ENCODE data around the gene SASH3. TPM values are rescaled to one million over a fixed set of nuclear protein-coding genes. Genes with fewer than 3 reads are reported as not detected.

The SASH3 gene
- polyA plus RNA-seq, 1 donor: 11.4 TPM

DNA sequence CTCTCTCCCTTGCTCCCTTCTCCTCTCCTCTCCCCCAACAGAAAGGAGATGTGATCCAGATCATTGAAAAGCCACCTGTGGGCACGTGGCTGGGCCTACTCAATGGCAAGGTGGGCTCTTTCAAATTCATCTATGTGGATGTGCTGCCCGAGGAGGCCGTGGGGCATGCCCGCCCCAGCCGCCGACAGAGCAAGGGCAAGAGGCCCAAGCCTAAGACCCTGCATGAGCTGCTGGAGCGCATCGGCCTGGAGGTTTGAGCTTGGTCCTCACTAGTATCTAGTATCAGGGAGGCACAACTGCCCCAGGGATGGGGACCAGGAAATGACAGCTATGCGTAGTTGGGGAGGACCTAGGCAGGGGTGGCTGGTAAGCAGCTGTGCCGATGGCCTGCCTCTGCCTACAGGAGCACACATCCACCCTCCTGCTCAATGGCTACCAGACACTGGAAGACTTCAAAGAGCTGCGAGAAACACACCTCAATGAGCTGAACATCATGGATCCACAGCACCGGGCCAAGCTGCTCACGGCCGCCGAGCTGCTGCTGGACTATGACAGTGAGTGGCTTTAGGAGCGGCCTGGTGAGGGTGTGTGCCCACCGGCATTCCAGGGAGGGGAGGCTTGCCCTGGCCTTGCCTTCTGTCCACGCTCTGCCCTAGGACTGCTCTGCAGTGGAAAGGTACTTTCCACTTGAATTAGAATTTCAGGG is 13.0 kb downstream of the SASH3 start:
- Histone ChIP-seq H3K36me3 (ENCODE audit: control insufficient read depth, insufficient read depth, low read length) (no peaks in the 10 kb centered on the region), H3K27me3 (ENCODE audit: control insufficient read depth, insufficient read depth, low read length) (no peaks in the 10 kb centered on the region), H3K9me3 (ENCODE audit: control insufficient read depth, low read depth, low read length) (no peaks in the 10 kb centered on the region), H3K4me1 (ENCODE audit: control insufficient read depth, insufficient read depth, low read length) (no peaks in the 10 kb centered on the region), H3K4me3 (ENCODE audit: low read length) (no peak overlapping the region), H3K27ac (ENCODE audit: low read length) (no peak overlapping the region)
- DNase-seq: no peak
- no CpG with 5 or more reads among the region's 18 CpGs for WGBS (ENCODE audit: insufficient coverage, low lambda C conversion rate)

DNA sequence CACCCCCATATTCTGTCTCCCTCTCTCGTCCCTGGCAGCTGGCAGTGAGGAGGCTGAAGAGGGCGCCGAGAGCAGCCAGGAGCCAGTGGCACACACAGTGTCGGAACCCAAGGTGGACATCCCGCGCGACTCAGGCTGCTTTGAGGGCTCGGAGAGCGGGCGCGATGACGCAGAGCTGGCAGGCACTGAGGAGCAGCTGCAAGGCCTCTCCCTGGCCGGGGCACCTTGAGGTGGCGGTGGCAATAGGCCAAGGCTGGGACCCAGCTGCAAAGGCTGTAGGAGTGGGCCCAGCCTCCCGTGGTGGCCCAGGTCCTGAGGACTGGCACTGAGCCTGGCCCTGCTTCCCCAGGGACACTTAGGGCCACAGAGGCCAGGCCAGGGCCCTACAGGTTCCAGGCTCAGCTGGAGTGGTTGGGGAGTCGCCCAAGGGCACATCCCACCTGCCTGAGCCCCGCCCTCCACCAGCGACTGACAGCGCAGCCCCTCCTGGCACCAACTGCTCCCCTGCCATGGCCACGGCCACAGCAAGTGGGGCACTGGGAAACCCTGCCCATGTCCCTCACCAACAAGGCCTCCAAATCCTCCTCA is 13.9 kb downstream of the SASH3 start:
- Histone ChIP-seq H3K36me3 (ENCODE audit: control insufficient read depth, insufficient read depth, low read length) (no peaks in the 10 kb centered on the region), H3K27ac (ENCODE audit: low read length) (no peak overlapping the region), H3K4me3 (ENCODE audit: low read length) (no peak overlapping the region), H3K27me3 (ENCODE audit: control insufficient read depth, insufficient read depth, low read length) (no peaks in the 10 kb centered on the region), H3K9me3 (ENCODE audit: control insufficient read depth, low read depth, low read length) (no peaks in the 10 kb centered on the region), H3K4me1 (ENCODE audit: control insufficient read depth, insufficient read depth, low read length) (no peaks in the 10 kb centered on the region)
- no CpG with 5 or more reads among the region's 20 CpGs for WGBS (ENCODE audit: insufficient coverage, low lambda C conversion rate)
- no peak for DNase-seq

GRCh38 chrX:129795584-129795983 is 15.8 kb downstream of the SASH3 start:
- Histone ChIP-seq H3K27me3 (ENCODE audit: control insufficient read depth, insufficient read depth, low read length) (no peaks in the 10 kb centered on the region), H3K4me1 (ENCODE audit: control insufficient read depth, insufficient read depth, low read length) (no peaks in the 10 kb centered on the region), H3K36me3 (ENCODE audit: control insufficient read depth, insufficient read depth, low read length) (peaks cover 6% of the 10 kb centered on the region), H3K4me3 (ENCODE audit: low read length) (no peak overlapping the region), H3K9me3 (ENCODE audit: control insufficient read depth, low read depth, low read length) (no peaks in the 10 kb centered on the region), H3K27ac (ENCODE audit: low read length) (no peak overlapping the region)
- no CpG with 5 or more reads among the region's 1 CpG for WGBS (ENCODE audit: insufficient coverage, low lambda C conversion rate)
- no peak for DNase-seq

DNA sequence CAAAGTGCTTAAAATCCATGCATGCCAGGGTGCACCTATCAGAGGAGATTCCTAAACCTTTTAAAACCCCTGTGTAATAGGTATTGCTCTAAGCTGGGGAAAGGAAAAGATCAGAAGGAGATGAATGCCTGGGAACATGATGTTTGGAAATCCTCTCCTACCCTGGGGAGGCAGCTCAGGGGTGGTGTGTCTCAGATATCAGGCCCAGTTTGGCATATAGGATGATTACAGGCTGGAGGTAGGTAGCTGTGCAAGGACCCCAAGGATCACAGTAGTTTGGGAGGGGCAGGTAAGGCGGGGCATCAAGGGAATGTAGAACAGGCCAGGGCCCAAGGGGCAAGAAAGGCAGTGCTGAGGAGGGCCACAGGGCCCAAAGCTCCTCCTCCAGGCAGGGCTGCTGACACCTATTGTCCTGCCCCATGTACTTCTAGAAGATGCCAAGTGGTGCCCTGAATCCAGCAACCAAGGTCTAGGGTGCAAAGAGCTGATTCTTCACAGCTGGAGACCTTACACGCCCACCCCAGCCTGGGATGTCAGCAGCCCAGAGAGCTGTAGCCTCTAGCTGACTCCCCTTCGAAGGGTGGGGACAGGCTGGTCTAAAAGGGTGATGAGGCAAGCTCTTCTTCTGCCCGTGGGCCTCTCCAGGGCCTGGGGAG is 17.6 kb downstream of the SASH3 start:
- Histone ChIP-seq H3K4me3 (ENCODE audit: low read length) (no peak overlapping the region), H3K36me3 (ENCODE audit: control insufficient read depth, insufficient read depth, low read length) (peaks cover 6% of the 10 kb centered on the region), H3K27me3 (ENCODE audit: control insufficient read depth, insufficient read depth, low read length) (no peaks in the 10 kb centered on the region), H3K27ac (ENCODE audit: low read length) (no peak overlapping the region), H3K4me1 (ENCODE audit: control insufficient read depth, insufficient read depth, low read length) (no peaks in the 10 kb centered on the region), H3K9me3 (ENCODE audit: control insufficient read depth, low read depth, low read length) (no peaks in the 10 kb centered on the region)
- no CpG with 5 or more reads among the region's 4 CpGs for WGBS (ENCODE audit: insufficient coverage, low lambda C conversion rate)
- DNase-seq: no peak

DNA sequence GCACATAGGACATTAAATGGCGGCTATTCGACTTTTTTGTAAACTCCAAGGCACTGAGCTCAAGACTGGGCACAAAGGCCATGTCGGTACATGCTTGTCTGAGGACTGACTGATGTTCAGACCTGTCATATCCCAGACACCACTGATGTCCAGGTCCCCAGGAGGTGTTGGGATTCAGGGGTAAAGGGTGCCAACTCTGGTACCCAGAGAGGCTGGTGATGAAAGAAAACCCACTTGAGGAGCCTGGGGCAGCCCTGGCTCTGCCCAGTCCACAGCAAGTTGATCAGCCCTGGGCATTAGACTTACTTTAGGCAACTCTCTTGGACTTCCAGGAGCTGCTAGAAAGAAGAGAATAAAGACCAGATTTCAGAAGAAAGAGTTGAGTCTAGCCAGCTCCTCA is 18.7 kb downstream of the SASH3 start:
- Histone ChIP-seq H3K27me3 (ENCODE audit: control insufficient read depth, insufficient read depth, low read length) (no peaks in the 10 kb centered on the region), H3K27ac (ENCODE audit: low read length) (no peak overlapping the region), H3K36me3 (ENCODE audit: control insufficient read depth, insufficient read depth, low read length) (peaks cover 7% of the 10 kb centered on the region), H3K4me3 (ENCODE audit: low read length) (no peak overlapping the region), H3K9me3 (ENCODE audit: control insufficient read depth, low read depth, low read length) (no peaks in the 10 kb centered on the region), H3K4me1 (ENCODE audit: control insufficient read depth, insufficient read depth, low read length) (no peaks in the 10 kb centered on the region)
- no CpG with 5 or more reads among the region's 3 CpGs for WGBS (ENCODE audit: insufficient coverage, low lambda C conversion rate)
- DNase-seq: no peak

DNA sequence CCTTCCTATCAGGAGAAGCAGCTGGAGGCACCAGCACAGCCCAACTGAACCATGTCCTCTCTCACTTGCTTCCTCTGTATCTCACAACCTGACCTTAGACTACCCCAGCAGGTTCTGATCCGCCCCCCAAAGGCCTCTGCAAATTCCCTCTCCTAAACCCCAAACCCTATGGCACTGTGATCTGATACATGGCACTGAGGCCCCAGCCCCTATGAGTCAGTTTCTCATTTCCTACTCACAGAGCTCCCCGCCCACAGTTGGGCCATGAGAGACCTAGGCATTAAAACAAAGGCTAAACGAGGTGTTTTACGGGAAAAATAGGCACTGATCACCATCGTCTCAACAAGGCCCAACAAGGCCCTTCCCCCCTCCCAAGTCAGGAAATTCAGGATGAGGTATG is 19.1 kb downstream of the SASH3 start:
- peaks cover 8% of the 10 kb centered on the region for H3K36me3 ChIP-seq (ENCODE audit: control insufficient read depth, insufficient read depth, low read length)
- H3K4me3 ChIP-seq (ENCODE audit: low read length): no peak overlapping the region
- no peak for DNase-seq
- H3K27ac ChIP-seq (ENCODE audit: low read length): no peak overlapping the region
- no CpG with 5 or more reads among the region's 5 CpGs for WGBS (ENCODE audit: insufficient coverage, low lambda C conversion rate)
- H3K9me3 ChIP-seq (ENCODE audit: control insufficient read depth, low read depth, low read length): no peaks in the 10 kb centered on the region
- H3K4me1 ChIP-seq (ENCODE audit: control insufficient read depth, insufficient read depth, low read length): no peaks in the 10 kb centered on the region
- no peaks in the 10 kb centered on the region for H3K27me3 ChIP-seq (ENCODE audit: control insufficient read depth, insufficient read depth, low read length)

DNA sequence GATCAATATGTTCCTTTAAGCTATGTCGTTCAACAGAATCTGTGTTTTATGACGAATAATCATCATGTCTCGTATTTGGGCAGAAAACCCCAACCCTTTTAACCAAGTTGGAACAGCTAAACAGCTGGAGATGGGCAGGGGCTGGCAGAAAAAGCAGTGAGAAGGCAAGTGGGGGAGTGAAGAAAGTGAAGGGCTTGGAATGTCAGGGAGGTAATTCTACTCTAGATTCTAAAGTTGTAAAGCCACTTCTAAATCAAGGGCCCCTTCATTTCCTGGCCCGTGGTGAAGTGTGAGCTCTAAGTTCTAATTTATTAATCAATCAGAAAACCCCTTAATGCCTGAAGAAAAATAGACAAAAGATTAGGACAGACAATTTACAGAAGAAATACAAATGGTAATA is 20.4 kb downstream of the SASH3 start:
- no peaks in the 10 kb centered on the region for H3K27me3 ChIP-seq (ENCODE audit: control insufficient read depth, insufficient read depth, low read length)
- WGBS (ENCODE audit: insufficient coverage, low lambda C conversion rate): 80% methylated on average over 1 of the region's 4 CpGs
- H3K27ac ChIP-seq (ENCODE audit: low read length): no peak overlapping the region
- H3K4me3 ChIP-seq (ENCODE audit: low read length): no peak overlapping the region
- H3K4me1 ChIP-seq (ENCODE audit: control insufficient read depth, insufficient read depth, low read length): no peaks in the 10 kb centered on the region
- H3K36me3 ChIP-seq (ENCODE audit: control insufficient read depth, insufficient read depth, low read length): peaks cover 14% of the 10 kb centered on the region
- H3K9me3 ChIP-seq (ENCODE audit: control insufficient read depth, low read depth, low read length): no peaks in the 10 kb centered on the region
- no peak for DNase-seq

DNA sequence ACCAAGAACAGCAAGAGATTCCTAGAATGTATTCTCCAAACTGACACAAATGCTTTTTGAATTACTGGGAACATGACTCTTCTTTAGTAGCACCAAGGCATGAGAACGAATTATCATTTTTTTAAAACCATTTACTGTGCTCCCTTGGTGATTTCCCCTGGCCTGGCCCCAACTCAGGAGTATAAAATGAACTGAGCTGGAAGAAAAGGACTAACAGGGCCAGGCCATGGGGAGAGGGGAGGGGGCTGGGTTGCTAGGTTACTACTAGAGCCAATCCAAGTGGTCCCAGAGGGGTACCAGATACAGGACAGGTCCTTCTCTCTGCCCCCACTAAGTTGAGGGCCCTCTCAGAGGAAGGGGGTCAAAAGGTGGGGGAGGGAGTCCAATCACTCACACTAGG is 23.1 kb downstream of the SASH3 start:
- Histone ChIP-seq H3K9me3 (ENCODE audit: control insufficient read depth, low read depth, low read length) (no peaks in the 10 kb centered on the region), H3K27ac (ENCODE audit: low read length) (no peak overlapping the region), H3K4me3 (ENCODE audit: low read length) (no peak overlapping the region), H3K27me3 (ENCODE audit: control insufficient read depth, insufficient read depth, low read length) (no peaks in the 10 kb centered on the region), H3K36me3 (ENCODE audit: control insufficient read depth, insufficient read depth, low read length) (peaks cover 28% of the 10 kb centered on the region), H3K4me1 (ENCODE audit: control insufficient read depth, insufficient read depth, low read length) (no peaks in the 10 kb centered on the region)
- DNase-seq: no peak
- no CpG with 5 or more reads among the region's 1 CpG for WGBS (ENCODE audit: insufficient coverage, low lambda C conversion rate)

DNA sequence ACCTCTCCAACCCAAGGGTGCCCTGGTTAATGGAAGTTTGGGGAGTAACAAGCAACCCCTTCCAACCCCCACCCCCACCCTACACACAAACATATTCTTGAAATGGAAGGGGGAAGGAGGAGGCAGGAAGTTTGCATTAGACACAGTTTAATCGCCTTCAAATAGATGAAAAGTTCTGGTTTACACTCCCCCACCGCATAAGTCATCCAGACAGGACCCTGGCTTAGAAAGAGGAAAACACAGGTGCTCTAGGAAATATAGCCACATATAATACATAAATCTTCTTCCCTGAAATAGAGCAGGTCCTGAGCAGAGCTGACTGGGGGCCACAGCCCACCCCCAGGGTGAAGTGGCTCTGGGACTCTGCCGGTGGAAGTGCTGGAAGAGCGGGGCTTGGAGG is 25.1 kb downstream of the SASH3 start:
- Histone ChIP-seq H3K4me3 (ENCODE audit: low read length) (no peak overlapping the region), H3K36me3 (ENCODE audit: control insufficient read depth, insufficient read depth, low read length) (peaks cover 25% of the 10 kb centered on the region)
- 100% methylated on average over 1 of the region's 4 CpGs for WGBS (ENCODE audit: insufficient coverage, low lambda C conversion rate)

GRCh38 chrX:129808158-129808828 is 28.5 kb downstream of the SASH3 start:
- no CpG with 5 or more reads among the region's 2 CpGs for WGBS (ENCODE audit: insufficient coverage, low lambda C conversion rate)
- H3K4me3 ChIP-seq (ENCODE audit: low read length): no peak overlapping the region
- peaks cover 44% of the 10 kb centered on the region for H3K36me3 ChIP-seq (ENCODE audit: control insufficient read depth, insufficient read depth, low read length)
- no peaks in the 10 kb centered on the region for H3K9me3 ChIP-seq (ENCODE audit: control insufficient read depth, low read depth, low read length)
- no peak for DNase-seq
- no peaks in the 10 kb centered on the region for H3K27me3 ChIP-seq (ENCODE audit: control insufficient read depth, insufficient read depth, low read length)
- H3K4me1 ChIP-seq (ENCODE audit: control insufficient read depth, insufficient read depth, low read length): no peaks in the 10 kb centered on the region
- H3K27ac ChIP-seq (ENCODE audit: low read length): no peak overlapping the region

More for the DNA sequence above, 25.1 kb downstream of the SASH3 start:
- DNase-seq: no peak
- H3K27ac ChIP-seq (ENCODE audit: low read length): no peak overlapping the region
- H3K9me3 ChIP-seq (ENCODE audit: control insufficient read depth, low read depth, low read length): no peaks in the 10 kb centered on the region
- H3K27me3 ChIP-seq (ENCODE audit: control insufficient read depth, insufficient read depth, low read length): no peaks in the 10 kb centered on the region
- H3K4me1 ChIP-seq (ENCODE audit: control insufficient read depth, insufficient read depth, low read length): no peaks in the 10 kb centered on the region
